CD14-positive monocyte (primary cell): Measurements from ENCODE around the gene TBC1D22A. TPM values are rescaled to one million over a fixed set of nuclear protein-coding genes. Genes with fewer than 3 reads are reported as not detected.

Source experiments
- DNase-seq, 3 donors: peaks; one replicate each; pipeline ENCODE4 v3.0.0-alpha.2; 2011 to 2022
- H2AFZ ChIP-seq: 2 replicates; pipeline ENCODE4 v1.6.0; 2012; ENCODE audit warnings: mild to moderate bottlenecking, low read depth, low read length, inconsistent platforms; ENCODE audit not compliant: insufficient read depth, poor library complexity, severe bottlenecking
- H3K27ac ChIP-seq, 2 donors: 1 replicate in 1 of 2; 2 replicates in 1 of 2; pipeline ENCODE4 v1.5.1; 2012 to 2013; ENCODE audit warnings: low read length in 2 of 2, control low read depth in 1 of 2, inconsistent platforms in 1 of 2, low read depth in 1 of 2, mild to moderate bottlenecking in 1 of 2
- H3K27me3 ChIP-seq, 2 donors: one replicate each; pipeline versions ENCODE4 v1.6.0 to v1.6.1; 2011 to 2013; ENCODE audit warnings: low read length in 2 of 2; ENCODE audit not compliant: control insufficient read depth in 2 of 2, insufficient read depth in 2 of 2
- H3K36me3 ChIP-seq, 2 donors: replicated peaks in 1 of 2; 1 replicate in 1 of 2; 2 replicates in 1 of 2; pipeline versions ENCODE4 v1.5.1 to v1.6.1; 2012 to 2013; ENCODE audit warnings: low read length in 2 of 2, control low read depth in 1 of 2, inconsistent platforms in 1 of 2, mild to moderate bottlenecking in 1 of 2; ENCODE audit not compliant: insufficient read depth in 2 of 2, control insufficient read depth in 1 of 2
- H3K4me1 ChIP-seq, 2 donors: 1 replicate in 1 of 2; 2 replicates in 1 of 2; pipeline versions ENCODE4 v1.5.1 to v1.6.1; 2012 to 2013; ENCODE audit warnings: low read length in 2 of 2, control low read depth in 1 of 2, inconsistent platforms in 1 of 2, mild to moderate bottlenecking in 1 of 2, moderate library complexity in 1 of 2; ENCODE audit not compliant: insufficient read depth in 2 of 2, control insufficient read depth in 1 of 2
- H3K4me2 ChIP-seq: replicated peaks from 2 replicates; pipeline ENCODE3; 2012; ENCODE audit warnings: low read length, moderate library complexity, mild to moderate bottlenecking; ENCODE audit not compliant: poor library complexity, severe bottlenecking; ENCODE audit errors: extremely low read depth
- H3K4me3 ChIP-seq, 3 experiments: fragments of 200-600 bp in 1 of 3; sonication (generic) in 1 of 3; replicated peaks in 1 of 3; 1 replicate in 2 of 3; 2 replicates in 1 of 3; pipeline ENCODE4 v1.5.1; 2011 to 2013; ENCODE audit warnings: low read length in 3 of 3, mild to moderate bottlenecking in 3 of 3, control low read depth in 2 of 3, low read depth in 2 of 3, inconsistent platforms in 1 of 3, moderate library complexity in 1 of 3
- H3K79me2 ChIP-seq: 2 replicates; pipeline ENCODE4 v1.6.0; 2012; ENCODE audit warnings: mild to moderate bottlenecking, control low read depth, inconsistent platforms, low read length, moderate library complexity; ENCODE audit not compliant: insufficient read depth
- H3K9ac ChIP-seq: 2 replicates; pipeline ENCODE4 v1.6.0; 2017; ENCODE audit warnings: low read length, mild to moderate bottlenecking; ENCODE audit not compliant: insufficient read depth, poor library complexity, severe bottlenecking
- H3K9me3 ChIP-seq, 2 donors: replicated peaks in 1 of 2; 1 replicate in 1 of 2; 2 replicates in 1 of 2; pipeline versions ENCODE4 v1.5.1 to v1.6.1; 2012 to 2013; ENCODE audit warnings: low read length in 2 of 2, control low read depth in 1 of 2; ENCODE audit not compliant: control insufficient read depth in 1 of 2, insufficient read depth in 1 of 2
- H4K20me1 ChIP-seq: 2 replicates; pipeline ENCODE4 v1.6.0; 2012; ENCODE audit warnings: mild to moderate bottlenecking, low read length, control low read depth, moderate library complexity; ENCODE audit not compliant: insufficient read depth
- H3K27ac Mint-ChIP-seq, 7 donors: one replicate each; pipeline ENCODE4 v1.8.0; 2020; ENCODE audit warnings: mild to moderate bottlenecking in 7 of 7, mixed read lengths in 7 of 7, moderate library complexity in 6 of 7, inconsistent platforms in 2 of 7
- H3K27me3 Mint-ChIP-seq, 3 donors: one replicate each; pipeline ENCODE4 v1.8.0; 2021 to 2022; ENCODE audit warnings: low read depth in 3 of 3, mild to moderate bottlenecking in 3 of 3, mixed read lengths in 3 of 3, moderate library complexity in 3 of 3, inconsistent platforms in 1 of 3
- H3K36me3 Mint-ChIP-seq, 2 donors: one replicate each; pipeline ENCODE4 v1.8.0; 2020; ENCODE audit warnings: mixed read lengths in 2 of 2, inconsistent platforms in 1 of 2, mild to moderate bottlenecking in 1 of 2
- H3K4me1 Mint-ChIP-seq: one replicate; pipeline ENCODE4 v1.8.0; 2020; ENCODE audit warnings: mild to moderate bottlenecking, mixed read lengths
- H3K4me3 Mint-ChIP-seq, 2 donors: one replicate each; pipeline ENCODE4 v1.8.0; 2020; ENCODE audit warnings: mild to moderate bottlenecking in 2 of 2, mixed read lengths in 2 of 2, moderate library complexity in 1 of 2
- H3K9me3 Mint-ChIP-seq, 7 donors: one replicate each; pipeline ENCODE4 v1.8.0; 2020 to 2022; ENCODE audit warnings: mixed read lengths in 7 of 7, mild to moderate bottlenecking in 6 of 7, moderate library complexity in 6 of 7, inconsistent platforms in 2 of 7
- WGBS: methylation state at CpG from one replicate; pipeline ENCODE4 v1.1.5; 2013; ENCODE audit warnings: missing lambda C conversion rate; ENCODE audit not compliant: insufficient coverage; 5-methylcytosine and 5-hydroxymethylcytosine counted together
- intact Hi-C, 2 donors: fragments of 100-400 bp; cut with micrococcal nuclease; formaldehyde crosslinking; loops; one replicate each; pipeline versions ENCODE4 v1.15.0 to v1.15.1; 2023
- polyA plus RNA-seq, 3 donors: library from polyadenylated mRNA; depleted of rRNA in 1 of 3; unstranded in 2 of 3; stranded (reverse) in 1 of 3; fragments of 300-500 nt in 2 of 3; fragments of >200 nt in 1 of 3; fragmentation: Illumina TruSeq in 2 of 3; gene quantifications; 1 replicate in 2 of 3; 2 replicates in 1 of 3; pipeline ENCODE4 v1.2.3, GENCODE V29; 2012 to 2021
- TF ChIP-seq, protein P1 (sequence below): fragments of 200-600 bp; IDR thresholded peaks from one replicate; pipeline ENCODE4 v1.8.0; 2022; ENCODE audit warnings: antibody characterized with exemption, mild to moderate bottlenecking

Gene TBC1D22A
- polyA plus RNA-seq, 3 donors: 25.9 to 36.2 (median 29.5) TPM

DNA sequence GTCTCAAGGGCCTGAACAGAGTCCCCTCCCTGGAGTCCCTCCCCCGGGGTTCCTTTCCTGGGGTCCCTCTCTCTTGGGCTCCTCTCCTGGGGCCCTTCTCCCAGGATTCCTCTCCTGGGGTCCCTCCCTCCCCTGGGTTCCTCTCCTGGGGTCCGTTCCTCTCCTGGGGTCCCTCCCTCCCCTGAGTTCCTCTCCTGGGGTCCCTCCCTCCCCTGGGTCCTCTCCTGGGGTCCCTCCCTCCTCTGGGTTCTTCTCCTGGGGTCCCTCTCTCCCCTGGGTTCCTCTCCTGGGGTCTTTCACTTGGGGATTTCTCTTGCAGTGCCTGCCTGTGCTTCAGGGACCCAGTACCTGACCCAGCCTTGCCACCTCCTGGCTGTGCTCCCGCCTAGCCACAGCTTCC lies 386.1 kb downstream of the TBC1D22A start:
- Histone ChIP-seq H3K4me1 (no peaks in the 10 kb centered on the region), H4K20me1 (peaks cover 70% of the 10 kb centered on the region), H3K27me3 (no peaks in the 10 kb centered on the region), H3K27ac (no peak overlapping the region), H3K4me3 (no peak overlapping the region), H3K36me3 (peaks cover 0 to 4% of the 10 kb centered on the region in 2 donors), H3K9me3 (no peaks in the 10 kb centered on the region), H3K9ac (no peak overlapping the region), H2AFZ (no peak overlapping the region), H3K79me2 (no peaks in the 10 kb centered on the region), H3K4me2 (no peak overlapping the region)
- H3K27ac Mint-ChIP-seq: no peak overlapping the region
- H3K36me3 Mint-ChIP-seq: peaks cover 3 to 9% of the 10 kb centered on the region in 2 donors
- WGBS: 68% methylated on average over 3 of the region's 3 CpGs
- no peak for DNase-seq
- H3K4me1 Mint-ChIP-seq: no peaks in the 10 kb centered on the region
- TF ChIP-seq, protein P1, sequence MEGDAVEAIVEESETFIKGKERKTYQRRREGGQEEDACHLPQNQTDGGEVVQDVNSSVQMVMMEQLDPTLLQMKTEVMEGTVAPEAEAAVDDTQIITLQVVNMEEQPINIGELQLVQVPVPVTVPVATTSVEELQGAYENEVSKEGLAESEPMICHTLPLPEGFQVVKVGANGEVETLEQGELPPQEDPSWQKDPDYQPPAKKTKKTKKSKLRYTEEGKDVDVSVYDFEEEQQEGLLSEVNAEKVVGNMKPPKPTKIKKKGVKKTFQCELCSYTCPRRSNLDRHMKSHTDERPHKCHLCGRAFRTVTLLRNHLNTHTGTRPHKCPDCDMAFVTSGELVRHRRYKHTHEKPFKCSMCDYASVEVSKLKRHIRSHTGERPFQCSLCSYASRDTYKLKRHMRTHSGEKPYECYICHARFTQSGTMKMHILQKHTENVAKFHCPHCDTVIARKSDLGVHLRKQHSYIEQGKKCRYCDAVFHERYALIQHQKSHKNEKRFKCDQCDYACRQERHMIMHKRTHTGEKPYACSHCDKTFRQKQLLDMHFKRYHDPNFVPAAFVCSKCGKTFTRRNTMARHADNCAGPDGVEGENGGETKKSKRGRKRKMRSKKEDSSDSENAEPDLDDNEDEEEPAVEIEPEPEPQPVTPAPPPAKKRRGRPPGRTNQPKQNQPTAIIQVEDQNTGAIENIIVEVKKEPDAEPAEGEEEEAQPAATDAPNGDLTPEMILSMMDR: no peak
- intact Hi-C loops: no loop called here
- H3K27me3 Mint-ChIP-seq: peaks cover 0 to 2% (median 0%) of the 10 kb centered on the region in 3 donors
- no peak overlapping the region for H3K4me3 Mint-ChIP-seq
- peaks cover 0 to 4% (median 2%) of the 10 kb centered on the region in 7 donors for H3K9me3 Mint-ChIP-seq

DNA sequence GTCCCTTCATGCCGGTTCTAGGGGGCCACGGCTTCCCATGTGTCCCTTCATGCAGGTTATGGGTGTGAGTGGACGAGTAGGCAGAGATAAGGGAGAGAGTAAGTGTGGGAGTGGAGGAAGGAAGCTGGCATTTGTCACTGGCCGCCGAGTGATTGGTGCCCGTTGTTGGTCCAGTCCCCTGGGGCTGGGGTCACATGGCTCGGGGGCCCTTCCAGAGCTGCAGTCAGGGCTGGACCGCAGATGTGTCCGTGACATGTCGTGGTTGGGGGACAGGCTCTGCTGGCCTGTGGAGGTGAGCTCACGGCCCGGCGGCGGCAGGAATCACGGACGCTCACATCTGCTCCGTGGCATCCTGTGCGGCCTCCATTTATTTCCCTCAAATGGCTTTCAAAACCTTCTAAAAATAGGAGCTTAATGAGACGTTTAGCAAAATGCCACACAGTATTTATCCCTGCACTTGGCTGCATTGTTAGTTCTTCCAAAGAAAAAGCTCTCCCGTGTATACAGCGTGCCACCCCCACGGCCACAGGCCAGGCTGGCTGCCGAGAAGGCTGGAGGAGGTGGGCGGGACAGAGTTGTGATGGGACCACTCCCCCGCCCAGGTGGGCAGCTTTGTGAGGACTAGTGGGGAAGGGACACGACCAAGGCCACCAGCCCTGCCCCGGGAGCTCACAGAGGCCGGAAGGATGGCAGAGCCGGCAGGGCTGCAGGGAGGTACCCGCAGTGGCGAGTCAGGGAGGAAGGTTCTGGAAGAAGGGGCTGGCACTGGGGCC lies 386.7 kb downstream of the TBC1D22A start:
- intact Hi-C loops: no loop called here
- Histone ChIP-seq H3K79me2 (no peaks in the 10 kb centered on the region), H3K27ac (no peak overlapping the region), H3K27me3 (no peaks in the 10 kb centered on the region), H3K4me3 (no peak overlapping the region), H3K4me2 (no peak overlapping the region), H4K20me1 (peaks cover 76% of the 10 kb centered on the region), H3K9me3 (no peaks in the 10 kb centered on the region), H3K4me1 (no peaks in the 10 kb centered on the region), H3K36me3 (no peaks in the 10 kb centered on the region), H3K9ac (no peak overlapping the region), H2AFZ (no peak overlapping the region)
- Mint-ChIP-seq H3K4me1 (no peaks in the 10 kb centered on the region), H3K4me3 (no peak overlapping the region), H3K27me3 (peaks cover 0 to 2% (median 0%) of the 10 kb centered on the region in 3 donors), H3K9me3 (peaks cover 0 to 4% (median 2%) of the 10 kb centered on the region in 7 donors), H3K36me3 (peaks cover 0 to 3% of the 10 kb centered on the region in 2 donors), H3K27ac (no peak overlapping the region)
- TF ChIP-seq, protein P1: no peak
- no peak for DNase-seq
- WGBS: 61% methylated on average over 28 of the region's 31 CpGs
